ENCODE data around the gene CYTH3. TPM values are rescaled to one million over a fixed set of nuclear protein-coding genes. Genes with fewer than 3 reads are reported as not detected.

Gene CYTH3
- total and polyA plus RNA-seq, 7 donors, result 6.1 to 15.0 (median 13.5) TPM

GRCh38 chr7:6261699-6262098, 10.7 kb downstream of the CYTH3 start:
- H3K27ac ChIP-seq, result peak overlapping the region; percentile 59
- no peaks in the 10 kb centered on the region for H3K27me3 ChIP-seq (ENCODE audit: insufficient read depth in 3 of 3, low read length in 2 of 3)
- H3K4me3 ChIP-seq, result no peak overlapping the region
- H3K4me1 ChIP-seq, result peaks cover 48% of the 10 kb centered on the region
- H3K36me3 ChIP-seq (ENCODE audit: insufficient read depth in 1 of 2, low read depth in 1 of 2), result no peaks in the 10 kb centered on the region
- no peak for TF ChIP-seq CTCF (IDR thresholded peaks at IDR 0.05)
- no peaks in the 10 kb centered on the region for H3K9me3 ChIP-seq
- intact Hi-C loops (cut with DNase I), result no loop called here
- no peak for ATAC-seq
- DNase-seq, result no peak
- WGBS, 3 donors, result 55 to 72% (median 69%) methylated on average over 2 of the region's 2 CpGs

- no peak overlapping the region for H3K4me3 ChIP-seq
- H3K36me3 ChIP-seq (ENCODE audit: insufficient read depth in 1 of 2, low read depth in 1 of 2), result no peaks in the 10 kb centered on the region
- intact Hi-C loops (cut with DNase I), result no loop called here
- peak in 2 of 4 donors; percentile 7 to 30 for ATAC-seq
- no peaks in the 10 kb centered on the region for H3K9me3 ChIP-seq
- DNase-seq, result no peak
- 59 to 69% (median 61%) methylated on average over 6 of the region's 6 CpGs for WGBS, 3 donors
- no peak for TF ChIP-seq CTCF (IDR thresholded peaks at IDR 0.05)
- H3K27me3 ChIP-seq (ENCODE audit: insufficient read depth in 3 of 3, low read length in 2 of 3), result no peaks in the 10 kb centered on the region
- peak overlapping the region; percentile 59 for H3K27ac ChIP-seq
- peaks cover 45% of the 10 kb centered on the region for H3K4me1 ChIP-seq
These were observed 11.9 kb downstream of the CYTH3 start for GRCh38 chr7:6260291-6261187.

GRCh38 chr7:6259257-6259656, 13.2 kb downstream of the CYTH3 start:
- H3K27me3 ChIP-seq (ENCODE audit: insufficient read depth in 3 of 3, low read length in 2 of 3), result no peaks in the 10 kb centered on the region
- no peak overlapping the region for H3K4me3 ChIP-seq
- ATAC-seq, result no peak
- intact Hi-C loops (cut with DNase I), result no loop called here
- no peak for DNase-seq
- TF ChIP-seq CTCF (IDR thresholded peaks at IDR 0.05), result no peak
- 50 to 65% (median 57%) methylated on average over 3 of the region's 3 CpGs for WGBS, 3 donors
- H3K27ac ChIP-seq, result peak overlapping the region; percentile 46
- H3K36me3 ChIP-seq (ENCODE audit: insufficient read depth in 1 of 2, low read depth in 1 of 2), result no peaks in the 10 kb centered on the region
- no peaks in the 10 kb centered on the region for H3K9me3 ChIP-seq
- H3K4me1 ChIP-seq, result peaks cover 49% of the 10 kb centered on the region

- ATAC-seq, result peak in 1 of 4 donors; percentile 42
- intact Hi-C loops (cut with DNase I), result no loop called here
- no peak for DNase-seq
- WGBS, 3 donors, result 53 to 59% (median 58%) methylated on average over 5 of the region's 5 CpGs
- Histone ChIP-seq H3K27ac (peak overlapping the region; percentile 54), H3K9me3 (no peaks in the 10 kb centered on the region), H3K27me3 (ENCODE audit: insufficient read depth in 3 of 3, low read length in 2 of 3) (no peaks in the 10 kb centered on the region), H3K4me3 (no peak overlapping the region), H3K4me1 (peaks cover 54% of the 10 kb centered on the region), H3K36me3 (ENCODE audit: insufficient read depth in 1 of 2, low read depth in 1 of 2) (no peaks in the 10 kb centered on the region)
- no peak for TF ChIP-seq CTCF (IDR thresholded peaks at IDR 0.05)
These were observed 13.8 kb downstream of the CYTH3 start for GRCh38 chr7:6258440-6259182.
